HUES6 (cell line): ENCODE results near the gene LTA.

Experiments used
- H3K27ac ChIP-seq: 2 replicates; pipeline ENCODE4 v1.7.0; 2013; ENCODE audit warnings: low read depth, mild to moderate bottlenecking, low read length, inconsistent platforms
- H3K27me3 ChIP-seq: 2 replicates; pipeline ENCODE4 v1.6.1; 2013; ENCODE audit warnings: low read length; ENCODE audit not compliant: control insufficient read depth, insufficient read depth
- H3K36me3 ChIP-seq: 2 replicates; pipeline ENCODE4 v1.6.1; 2013; ENCODE audit warnings: low read length; ENCODE audit not compliant: control insufficient read depth, insufficient read depth
- H3K4me1 ChIP-seq: 2 replicates; pipeline ENCODE4 v1.6.1; 2013; ENCODE audit warnings: low read length; ENCODE audit not compliant: control insufficient read depth, insufficient read depth
- H3K4me3 ChIP-seq: 2 replicates; pipeline ENCODE4 v1.5.1; 2013; ENCODE audit warnings: low read depth, low read length
- H3K9ac ChIP-seq: one replicate; pipeline ENCODE4 v1.6.1; 2013; ENCODE audit warnings: mild to moderate bottlenecking, low read length
- H3K9me3 ChIP-seq: 2 replicates; pipeline ENCODE4 v1.6.1; 2013; ENCODE audit warnings: low read depth, low read length; ENCODE audit not compliant: control insufficient read depth, insufficient read depth

Gene LTA

GRCh38 chr6:31607317-31607716, 35.2 kb downstream of the LTA start:
- Histone ChIP-seq H3K9ac (no peak overlapping the region), H3K4me3 (no peak overlapping the region), H3K4me1 (no peaks in the 10 kb centered on the region; the same call in 1 of the 2 replicates), H3K9me3 (no peaks in the 10 kb centered on the region), H3K27ac (no peak overlapping the region), H3K27me3 (no peaks in the 10 kb centered on the region), H3K36me3 (no peaks in the 10 kb centered on the region)

GRCh38 chr6:31609519-31610406, 37.7 kb downstream of the LTA start:
- no peak overlapping the region for H3K27ac ChIP-seq
- H3K27me3 ChIP-seq = no peaks in the 10 kb centered on the region
- peaks cover 1% of the 10 kb centered on the region; the same call in 1 of the 2 replicates for H3K4me1 ChIP-seq
- H3K9ac ChIP-seq = no peak overlapping the region
- no peaks in the 10 kb centered on the region for H3K36me3 ChIP-seq
- no peaks in the 10 kb centered on the region for H3K9me3 ChIP-seq
- H3K4me3 ChIP-seq = no peak overlapping the region

- H3K27ac ChIP-seq = no peak overlapping the region
- H3K27me3 ChIP-seq = no peaks in the 10 kb centered on the region
- no peak overlapping the region for H3K9ac ChIP-seq
- H3K36me3 ChIP-seq = no peaks in the 10 kb centered on the region
- H3K4me3 ChIP-seq = no peak overlapping the region
- H3K9me3 ChIP-seq = no peaks in the 10 kb centered on the region
- peaks cover 13% of the 10 kb centered on the region for H3K4me1 ChIP-seq
These were observed 38.9 kb downstream of the LTA start for GRCh38 chr6:31610968-31611367.

- no peak overlapping the region for H3K27ac ChIP-seq
- no peak overlapping the region for H3K4me3 ChIP-seq
- no peak overlapping the region for H3K9ac ChIP-seq
- H3K9me3 ChIP-seq = no peaks in the 10 kb centered on the region
- no peaks in the 10 kb centered on the region for H3K36me3 ChIP-seq
- H3K27me3 ChIP-seq = no peaks in the 10 kb centered on the region
- H3K4me1 ChIP-seq = peaks cover 15% of the 10 kb centered on the region
These were observed 42.1 kb downstream of the LTA start for GRCh38 chr6:31614075-31614619.

GRCh38 chr6:31614684-31615578, 42.8 kb downstream of the LTA start, which contains the start of gene AIF1:
AIF1 (plus strand) TSS chr6:31615234; CDS start chr6:31615330, 96 bp downstream.
- H3K9ac ChIP-seq = no peak within 1 kb of the TSS
- H3K27ac ChIP-seq = no peak within 1 kb of the TSS
- peaks cover 15% of the 10 kb centered on the region for H3K4me1 ChIP-seq
- H3K9me3 ChIP-seq = no peaks in the 10 kb centered on the region
- H3K36me3 ChIP-seq = no peaks in the 10 kb centered on the region
- H3K27me3 ChIP-seq = no peaks in the 10 kb centered on the region
- H3K4me3 ChIP-seq = no peak within 1 kb of the TSS

- H3K9me3 ChIP-seq = no peaks in the 10 kb centered on the region
- H3K9ac ChIP-seq = no peak overlapping the region
- no peak overlapping the region for H3K27ac ChIP-seq
- H3K4me1 ChIP-seq = peaks cover 15% of the 10 kb centered on the region
- H3K36me3 ChIP-seq = no peaks in the 10 kb centered on the region
- no peak overlapping the region for H3K4me3 ChIP-seq
- no peaks in the 10 kb centered on the region for H3K27me3 ChIP-seq
These were observed 43.7 kb downstream of the LTA start for GRCh38 chr6:31615748-31616147.

GRCh38 chr6:31617010-31617409, 44.9 kb downstream of the LTA start:
- H3K9me3 ChIP-seq = no peaks in the 10 kb centered on the region
- peaks cover 9% of the 10 kb centered on the region for H3K36me3 ChIP-seq
- H3K27ac ChIP-seq = no peak overlapping the region
- no peak overlapping the region for H3K4me3 ChIP-seq
- no peak overlapping the region for H3K9ac ChIP-seq
- H3K27me3 ChIP-seq = no peaks in the 10 kb centered on the region
- peaks cover 15% of the 10 kb centered on the region for H3K4me1 ChIP-seq

- no peaks in the 10 kb centered on the region for H3K27me3 ChIP-seq
- peak overlapping the region; percentile 96 for H3K9ac ChIP-seq
- peak overlapping the region; percentile 78 for H3K4me3 ChIP-seq
- H3K9me3 ChIP-seq = no peaks in the 10 kb centered on the region
- peaks cover 39% of the 10 kb centered on the region for H3K36me3 ChIP-seq
- peak overlapping the region; percentile 93 for H3K27ac ChIP-seq
- H3K4me1 ChIP-seq = peaks cover 17% of the 10 kb centered on the region
These were observed 47.9 kb downstream of the LTA start for GRCh38 chr6:31619805-31620585.

- Histone ChIP-seq H3K36me3 (peaks cover 47% of the 10 kb centered on the region), H3K27me3 (no peaks in the 10 kb centered on the region), H3K4me3 (peak within 1 kb of the TSS; percentile 78), H3K9me3 (no peaks in the 10 kb centered on the region), H3K9ac (peak within 1 kb of the TSS; percentile 98), H3K27ac (peak within 1 kb of the TSS; percentile 99), H3K4me1 (peaks cover 10% of the 10 kb centered on the region)
These were observed 48.7 kb downstream of the LTA start, which contains the start of gene PRRC2A for GRCh38 chr6:31620586-31621319. PRRC2A (plus strand) TSS chr6:31620715; CDS start chr6:31622790, 2,075 bp downstream.
